Gastrocnemius medialis (tissue), 4 donors: ENCODE data around the gene GNAI2.

ENCODE experiments used
- POLR2A ChIP-seq, 2 donors: fragments of 450-650 bp; IDR thresholded peaks; one replicate each; pipeline ENCODE4 v1.6.1; 2017; ENCODE audit warnings: antibody characterized with exemption in 2 of 2, mild to moderate bottlenecking in 2 of 2, moderate library complexity in 2 of 2
- TF ChIP-seq, protein P1 (sequence below), 5 experiments: fragments of 450-650 bp in 3 of 5; fragments of 200-600 bp in 2 of 5; sonication (generic) in 2 of 5; IDR thresholded peaks in 4 of 5; conservative IDR thresholded peaks in 1 of 5; 1 replicate in 4 of 5; 2 replicates in 1 of 5; pipeline ENCODE4 v1.5.1; 2016 to 2019; ENCODE audit warnings: antibody characterized with exemption in 5 of 5, mild to moderate bottlenecking in 3 of 5, moderate library complexity in 3 of 5

DNA sequence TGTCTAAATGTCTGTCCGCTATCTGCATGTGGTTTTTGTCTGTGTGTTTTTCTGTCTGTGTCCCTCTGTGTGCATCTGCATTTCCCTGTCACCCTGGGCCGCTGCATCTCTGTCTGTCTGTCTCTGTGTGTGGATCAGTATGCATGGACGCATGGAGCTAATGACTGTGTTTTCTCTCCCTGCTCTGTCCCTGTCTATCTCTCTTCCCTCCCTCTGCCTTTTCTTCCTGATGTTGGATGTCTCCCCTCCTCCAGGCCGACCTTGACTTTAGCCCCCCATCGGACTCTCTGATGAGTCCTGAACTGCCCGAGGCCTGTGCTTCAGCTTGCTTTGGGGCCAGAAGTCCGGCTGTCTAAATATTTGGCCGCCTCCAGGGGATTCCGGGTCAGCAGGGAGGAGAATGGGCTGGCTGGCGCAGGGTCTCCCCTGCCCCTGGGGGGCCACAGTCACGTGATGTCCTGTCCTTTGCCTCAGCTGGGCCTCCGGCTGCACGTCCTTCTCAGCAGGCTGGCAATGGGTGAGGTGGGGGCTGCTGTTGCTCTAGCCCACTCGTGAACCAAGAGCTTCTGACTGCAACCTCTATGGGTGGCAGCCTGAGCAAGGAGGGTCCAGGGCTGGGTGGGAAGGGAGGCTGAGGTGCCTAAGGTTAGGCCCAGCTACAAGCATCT is 27.2 kb upstream of the GNAI2 start:
- TF ChIP-seq, protein P1, sequence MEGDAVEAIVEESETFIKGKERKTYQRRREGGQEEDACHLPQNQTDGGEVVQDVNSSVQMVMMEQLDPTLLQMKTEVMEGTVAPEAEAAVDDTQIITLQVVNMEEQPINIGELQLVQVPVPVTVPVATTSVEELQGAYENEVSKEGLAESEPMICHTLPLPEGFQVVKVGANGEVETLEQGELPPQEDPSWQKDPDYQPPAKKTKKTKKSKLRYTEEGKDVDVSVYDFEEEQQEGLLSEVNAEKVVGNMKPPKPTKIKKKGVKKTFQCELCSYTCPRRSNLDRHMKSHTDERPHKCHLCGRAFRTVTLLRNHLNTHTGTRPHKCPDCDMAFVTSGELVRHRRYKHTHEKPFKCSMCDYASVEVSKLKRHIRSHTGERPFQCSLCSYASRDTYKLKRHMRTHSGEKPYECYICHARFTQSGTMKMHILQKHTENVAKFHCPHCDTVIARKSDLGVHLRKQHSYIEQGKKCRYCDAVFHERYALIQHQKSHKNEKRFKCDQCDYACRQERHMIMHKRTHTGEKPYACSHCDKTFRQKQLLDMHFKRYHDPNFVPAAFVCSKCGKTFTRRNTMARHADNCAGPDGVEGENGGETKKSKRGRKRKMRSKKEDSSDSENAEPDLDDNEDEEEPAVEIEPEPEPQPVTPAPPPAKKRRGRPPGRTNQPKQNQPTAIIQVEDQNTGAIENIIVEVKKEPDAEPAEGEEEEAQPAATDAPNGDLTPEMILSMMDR (IDR thresholded peaks at IDR 0.05 in 4 of 5, conservative IDR thresholded peaks at IDR 0.05 in 1 of 5) = no peak
- TF ChIP-seq POLR2A (IDR thresholded peaks at IDR 0.05) = no peak
